Keratinocyte (primary cell): ENCODE measurements around the gene KIAA1217. TPM values are rescaled to one million over a fixed set of nuclear protein-coding genes. Genes with fewer than 3 reads are reported as not detected.

Source experiments
- DNase-seq: peaks from one replicate; pipeline ENCODE4 v3.0.0-alpha.2; 2011; ENCODE audit warnings: low read depth, missing footprints, low spot score
- FAIRE-seq: peaks from 2 replicates; lab custom pipeline; 2011; peaks lifted over from hg19 to GRCh38; lab: Jason Lieb, UNC
- H2AFZ ChIP-seq: 2 replicates; pipeline ENCODE4 v1.6.0; 2012; ENCODE audit warnings: low read length, control low read depth, inconsistent platforms; ENCODE audit not compliant: control insufficient read depth
- H3K27ac ChIP-seq: 2 replicates; pipeline ENCODE4 v1.5.1; 2011; ENCODE audit warnings: low read length; ENCODE audit not compliant: control insufficient read depth, insufficient read depth
- H3K27me3 ChIP-seq: 3 replicates; pipeline ENCODE4 v1.6.0; 2011; ENCODE audit warnings: low read length; ENCODE audit not compliant: control insufficient read depth, insufficient read depth; ENCODE audit errors: extremely low read depth
- H3K36me3 ChIP-seq, 2 experiments: 2 replicates in 1 of 2; 3 replicates in 1 of 2; pipeline ENCODE4 v1.5.1; 2011; ENCODE audit warnings: low read length in 2 of 2, mild to moderate bottlenecking in 1 of 2; ENCODE audit not compliant: control insufficient read depth in 2 of 2, insufficient read depth in 2 of 2; ENCODE audit errors: extremely low read depth in 1 of 2
- H3K4me1 ChIP-seq: 3 replicates; pipeline ENCODE4 v1.5.1; 2011; ENCODE audit warnings: low read length; ENCODE audit not compliant: control insufficient read depth, insufficient read depth; ENCODE audit errors: extremely low read depth
- H3K4me2 ChIP-seq: 3 replicates; pipeline ENCODE4 v1.6.0; 2011; ENCODE audit warnings: low read depth, low read length; ENCODE audit not compliant: control insufficient read depth, insufficient read depth; ENCODE audit errors: extremely low read depth
- H3K4me3 ChIP-seq, 3 experiments: fragments of 200-600 bp in 1 of 3; sonication (generic) in 1 of 3; 2 replicates in 2 of 3; 3 replicates in 1 of 3; pipeline ENCODE4 v1.5.1; 2011 to 2016; ENCODE audit warnings: low read length in 3 of 3, mild to moderate bottlenecking in 3 of 3, control low read depth in 2 of 3, inconsistent platforms in 1 of 3, low read depth in 1 of 3, mixed read lengths in 1 of 3, mixed run types in 1 of 3, moderate library complexity in 1 of 3; ENCODE audit not compliant: control insufficient read depth in 2 of 3, insufficient read depth in 2 of 3; ENCODE audit errors: extremely low read depth in 1 of 3
- H3K79me2 ChIP-seq: 2 replicates; pipeline ENCODE4 v1.6.0; 2012; ENCODE audit warnings: low read length; ENCODE audit not compliant: control insufficient read depth, insufficient read depth
- H3K9ac ChIP-seq: 3 replicates; pipeline ENCODE4 v1.6.0; 2011; ENCODE audit warnings: low read length; ENCODE audit not compliant: control insufficient read depth, insufficient read depth; ENCODE audit errors: extremely low read depth
- H3K9me1 ChIP-seq: 3 replicates; pipeline ENCODE4 v1.6.0; 2011; ENCODE audit warnings: low read length; ENCODE audit not compliant: control insufficient read depth, insufficient read depth; ENCODE audit errors: extremely low read depth
- H3K9me3 ChIP-seq: 2 replicates; pipeline ENCODE4 v1.5.1; 2012; ENCODE audit warnings: low read depth, low read length; ENCODE audit not compliant: control insufficient read depth
- H4K20me1 ChIP-seq: 3 replicates; pipeline ENCODE4 v1.6.0; 2011; ENCODE audit warnings: low read length; ENCODE audit not compliant: control insufficient read depth, insufficient read depth; ENCODE audit errors: extremely low read depth
- EZH2 ChIP-seq: IDR thresholded peaks from one replicate; pipeline ENCODE4 v1.6.1; 2012; ENCODE audit warnings: inconsistent platforms, mild to moderate bottlenecking, low read length, moderate library complexity
- dilution Hi-C: fragments of 300-500 bp; cut with MboI; formaldehyde crosslinking; loops from one replicate; pipeline ENCODE4 v1.7.0; 2020; ENCODE audit warnings: low sequenced_read_pairs; ENCODE audit not compliant: extremely low pct_ligation_motif_present
- polyA plus RNA-seq, 5 experiments: library from polyadenylated mRNA; depleted of rRNA in 3 of 5; stranded (reverse) in 3 of 5; stranded (forward) in 1 of 5; unstranded in 1 of 5; fragments of >200 nt; gene quantifications; 1 replicate in 1 of 5; 2 replicates in 3 of 5; 3 replicates in 1 of 5; pipeline versions ENCODE4 v1.2.1 to v1.2.3, GENCODE V29; 2011 to 2012; ENCODE audit warnings: missing spikeins in 2 of 5, low read depth in 1 of 5, low replicate concordance in 1 of 5
- TF ChIP-seq, protein P1 (sequence below), 3 experiments: IDR thresholded peaks in 1 of 3; conservative IDR thresholded peaks in 1 of 3; optimal IDR thresholded peaks in 1 of 3; 2 replicates in 2 of 3; 3 replicates in 1 of 3; pipeline versions ENCODE3 to v1.5.1; 2011; ENCODE audit warnings: low read length in 3 of 3, mild to moderate bottlenecking in 3 of 3, moderate library complexity in 2 of 3, control low read depth in 1 of 3, inconsistent platforms in 1 of 3; ENCODE audit not compliant: insufficient read depth in 2 of 3; ENCODE audit errors: extremely low read depth in 1 of 3

KIAA1217 gene
- polyA plus RNA-seq, 1 donor (not counting 4 experiments of a cell fraction or from before 2014, with no cell fraction given): 10.4 TPM

DNA sequence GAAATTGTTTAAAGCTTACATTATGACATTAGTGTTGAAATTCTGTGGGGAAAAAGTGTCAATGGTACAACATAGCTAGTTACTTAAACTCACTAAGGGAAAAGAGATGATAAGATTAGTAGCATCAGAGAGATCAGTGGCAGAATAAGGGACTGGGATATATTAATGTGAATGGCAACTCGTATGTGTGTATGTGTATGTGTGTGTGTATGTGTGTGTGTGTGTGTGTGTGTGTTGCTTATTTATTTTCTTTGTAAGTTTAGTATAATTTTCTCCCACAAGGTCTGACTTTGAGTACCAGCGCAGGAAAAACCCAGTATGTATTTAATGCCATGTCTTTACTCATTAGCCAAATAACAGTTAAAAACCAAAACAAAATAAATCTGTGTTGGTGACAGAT is 258.7 kb downstream of the KIAA1217 start:
- H2AFZ ChIP-seq: no peak overlapping the region
- no peaks in the 10 kb centered on the region for H3K27me3 ChIP-seq
- peaks cover 0 to 2% of the 10 kb centered on the region in 2 experiments for H3K36me3 ChIP-seq
- FAIRE-seq: no peak
- peak overlapping the region; percentile 49 to 85 (median 77) for H3K4me3 ChIP-seq
- H3K27ac ChIP-seq: peak overlapping the region; percentile 100
- TF ChIP-seq, protein P1, sequence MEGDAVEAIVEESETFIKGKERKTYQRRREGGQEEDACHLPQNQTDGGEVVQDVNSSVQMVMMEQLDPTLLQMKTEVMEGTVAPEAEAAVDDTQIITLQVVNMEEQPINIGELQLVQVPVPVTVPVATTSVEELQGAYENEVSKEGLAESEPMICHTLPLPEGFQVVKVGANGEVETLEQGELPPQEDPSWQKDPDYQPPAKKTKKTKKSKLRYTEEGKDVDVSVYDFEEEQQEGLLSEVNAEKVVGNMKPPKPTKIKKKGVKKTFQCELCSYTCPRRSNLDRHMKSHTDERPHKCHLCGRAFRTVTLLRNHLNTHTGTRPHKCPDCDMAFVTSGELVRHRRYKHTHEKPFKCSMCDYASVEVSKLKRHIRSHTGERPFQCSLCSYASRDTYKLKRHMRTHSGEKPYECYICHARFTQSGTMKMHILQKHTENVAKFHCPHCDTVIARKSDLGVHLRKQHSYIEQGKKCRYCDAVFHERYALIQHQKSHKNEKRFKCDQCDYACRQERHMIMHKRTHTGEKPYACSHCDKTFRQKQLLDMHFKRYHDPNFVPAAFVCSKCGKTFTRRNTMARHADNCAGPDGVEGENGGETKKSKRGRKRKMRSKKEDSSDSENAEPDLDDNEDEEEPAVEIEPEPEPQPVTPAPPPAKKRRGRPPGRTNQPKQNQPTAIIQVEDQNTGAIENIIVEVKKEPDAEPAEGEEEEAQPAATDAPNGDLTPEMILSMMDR (optimal IDR thresholded peaks at IDR 0.05 in 1 of 3, IDR thresholded peaks at IDR 0.05 in 1 of 3, conservative IDR thresholded peaks at IDR 0.05 in 1 of 3; ENCODE audit: extremely low read depth in 1 of 3, insufficient read depth in 2 of 3, low read length in 3 of 3): no peak
- no peak for TF ChIP-seq EZH2
- no peaks in the 10 kb centered on the region for H4K20me1 ChIP-seq
- peak overlapping the region; percentile 93 for H3K9ac ChIP-seq
- dilution Hi-C loops: no loop called here
- H3K9me1 ChIP-seq: peaks cover 3% of the 10 kb centered on the region
- peaks cover 31% of the 10 kb centered on the region for H3K79me2 ChIP-seq
- H3K4me2 ChIP-seq: peak overlapping the region; percentile 95
- peaks cover 45% of the 10 kb centered on the region for H3K4me1 ChIP-seq
- no peak for DNase-seq
- H3K9me3 ChIP-seq: no peaks in the 10 kb centered on the region

DNA sequence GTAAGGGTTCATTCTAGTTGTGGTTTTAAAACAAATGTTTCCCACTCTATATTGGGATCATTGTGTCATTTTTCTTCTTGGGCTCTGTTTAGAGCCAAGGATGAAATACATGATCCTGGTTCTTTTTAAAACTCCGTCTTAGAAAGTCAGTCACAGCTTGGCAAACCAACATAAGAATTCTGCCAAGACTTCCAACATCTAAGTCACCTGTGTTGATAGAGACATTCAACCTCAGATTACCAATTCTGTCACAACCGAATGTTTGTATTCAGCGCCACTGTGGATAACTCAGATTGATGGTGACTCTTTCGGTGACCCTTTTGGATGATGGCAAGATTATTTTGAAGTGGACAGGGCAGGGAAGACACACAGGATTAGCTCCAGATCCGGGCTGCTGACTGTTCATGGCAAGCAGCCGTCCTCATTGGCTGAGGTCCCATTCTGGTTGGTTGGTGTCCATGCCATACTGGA is 259.4 kb downstream of the KIAA1217 start:
- Histone ChIP-seq H3K4me3 (peak overlapping the region; percentile 49 to 85 (median 77)), H3K9me1 (peaks cover 3% of the 10 kb centered on the region), H3K27ac (peak overlapping the region; percentile 100), H4K20me1 (no peaks in the 10 kb centered on the region), H3K27me3 (no peaks in the 10 kb centered on the region), H3K4me2 (peak overlapping the region; percentile 95), H2AFZ (no peak overlapping the region), H3K9me3 (no peaks in the 10 kb centered on the region), H3K79me2 (peaks cover 31% of the 10 kb centered on the region), H3K9ac (peak overlapping the region; percentile 93), H3K4me1 (peaks cover 38% of the 10 kb centered on the region), H3K36me3 (peaks cover 3% of the 10 kb centered on the region in 2 experiments)
- FAIRE-seq (no peak), DNase-seq (no peak)
- TF ChIP-seq, protein P1 (optimal IDR thresholded peaks at IDR 0.05 in 1 of 3, IDR thresholded peaks at IDR 0.05 in 1 of 3, conservative IDR thresholded peaks at IDR 0.05 in 1 of 3; ENCODE audit: extremely low read depth in 1 of 3, insufficient read depth in 2 of 3, low read length in 3 of 3): no peak
- TF ChIP-seq EZH2: no peak
- dilution Hi-C loops: no loop called here
